HL-60 (cell line): ENCODE data around the gene MAGEA8.
"Not testable (repeated sequence)": the region's sequence is repeated elsewhere in the genome, so short reads cannot be mapped to it uniquely, and the experiment has no call there.

ENCODE experiments used
- REST ChIP-seq: IDR thresholded peaks from 2 replicates; pipeline ENCODE4 v1.6.1; 2012; ENCODE audit warnings: low read depth; ENCODE audit not compliant: insufficient replicate concordance
- TF ChIP-seq, protein P1 (sequence below): IDR thresholded peaks from one replicate; pipeline ENCODE4 v1.5.1; 2011; ENCODE audit warnings: low read length, control low read depth, inconsistent platforms; ENCODE audit not compliant: insufficient read depth

DNA sequence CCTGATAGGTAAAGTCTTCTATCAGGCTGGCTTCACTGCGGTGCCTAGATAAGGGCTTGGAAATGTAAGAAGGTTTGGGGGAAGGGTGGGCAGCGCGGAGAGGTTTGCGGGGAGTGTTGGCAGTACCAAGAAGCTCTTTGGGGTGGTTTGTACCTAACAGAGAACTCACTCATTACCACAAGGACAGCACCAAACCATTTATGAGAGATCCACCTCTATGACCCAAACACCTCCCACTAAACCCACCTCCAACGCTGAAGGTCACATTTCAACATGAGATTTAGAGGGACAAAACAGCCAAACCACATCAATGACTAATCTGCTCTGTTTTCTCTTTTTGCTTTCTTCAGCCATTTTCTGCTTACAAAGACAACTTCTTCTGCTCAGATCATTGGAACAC lies 43.5 kb downstream of the MAGEA8 start:
- TF ChIP-seq, protein P1, sequence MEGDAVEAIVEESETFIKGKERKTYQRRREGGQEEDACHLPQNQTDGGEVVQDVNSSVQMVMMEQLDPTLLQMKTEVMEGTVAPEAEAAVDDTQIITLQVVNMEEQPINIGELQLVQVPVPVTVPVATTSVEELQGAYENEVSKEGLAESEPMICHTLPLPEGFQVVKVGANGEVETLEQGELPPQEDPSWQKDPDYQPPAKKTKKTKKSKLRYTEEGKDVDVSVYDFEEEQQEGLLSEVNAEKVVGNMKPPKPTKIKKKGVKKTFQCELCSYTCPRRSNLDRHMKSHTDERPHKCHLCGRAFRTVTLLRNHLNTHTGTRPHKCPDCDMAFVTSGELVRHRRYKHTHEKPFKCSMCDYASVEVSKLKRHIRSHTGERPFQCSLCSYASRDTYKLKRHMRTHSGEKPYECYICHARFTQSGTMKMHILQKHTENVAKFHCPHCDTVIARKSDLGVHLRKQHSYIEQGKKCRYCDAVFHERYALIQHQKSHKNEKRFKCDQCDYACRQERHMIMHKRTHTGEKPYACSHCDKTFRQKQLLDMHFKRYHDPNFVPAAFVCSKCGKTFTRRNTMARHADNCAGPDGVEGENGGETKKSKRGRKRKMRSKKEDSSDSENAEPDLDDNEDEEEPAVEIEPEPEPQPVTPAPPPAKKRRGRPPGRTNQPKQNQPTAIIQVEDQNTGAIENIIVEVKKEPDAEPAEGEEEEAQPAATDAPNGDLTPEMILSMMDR = not testable (repeated sequence)
- TF ChIP-seq REST = not testable (repeated sequence)
